IPS DF 6.9 (cell line): ENCODE results near the gene SGTA.
"Not testable (repeated sequence)": the region's sequence is repeated elsewhere in the genome, so short reads cannot be mapped to it uniquely, and the experiment has no call there.

Experiments
- DNase-seq: peaks from one replicate; pipeline ENCODE4 v3.0.0-alpha.2; 2013; ENCODE audit warnings: low read depth, low spot score
- H3K27ac ChIP-seq: one replicate; pipeline ENCODE4 v1.5.1; 2013; ENCODE audit warnings: low read length, control low read depth
- H3K27me3 ChIP-seq: 2 replicates; pipeline ENCODE4 v1.6.1; 2013; ENCODE audit warnings: mild to moderate bottlenecking, low read length; ENCODE audit not compliant: control insufficient read depth, insufficient read depth
- H3K36me3 ChIP-seq: 2 replicates; pipeline ENCODE4 v1.6.1; 2013; ENCODE audit warnings: low read length; ENCODE audit not compliant: control insufficient read depth, insufficient read depth
- H3K4me1 ChIP-seq: 2 replicates; pipeline ENCODE4 v1.6.1; 2013; ENCODE audit warnings: low read length; ENCODE audit not compliant: control insufficient read depth, insufficient read depth
- H3K4me3 ChIP-seq: 2 replicates; pipeline ENCODE4 v1.5.1; 2013; ENCODE audit warnings: mild to moderate bottlenecking, low read length
- H3K9me3 ChIP-seq: 2 replicates; pipeline ENCODE4 v1.6.1; 2013; ENCODE audit warnings: low read length, inconsistent platforms; ENCODE audit not compliant: control insufficient read depth, insufficient read depth
- WGBS: extraction: QIAGEN DNeasy Blood & Tissue Kit; methylation state at CpG from one replicate; pipeline ENCODE4 v1.1.7; 2013; ENCODE audit warnings: mixed read lengths, missing lambda C conversion rate; ENCODE audit not compliant: insufficient read length, insufficient coverage; 5-methylcytosine and 5-hydroxymethylcytosine counted together

The SGTA gene, protein sequence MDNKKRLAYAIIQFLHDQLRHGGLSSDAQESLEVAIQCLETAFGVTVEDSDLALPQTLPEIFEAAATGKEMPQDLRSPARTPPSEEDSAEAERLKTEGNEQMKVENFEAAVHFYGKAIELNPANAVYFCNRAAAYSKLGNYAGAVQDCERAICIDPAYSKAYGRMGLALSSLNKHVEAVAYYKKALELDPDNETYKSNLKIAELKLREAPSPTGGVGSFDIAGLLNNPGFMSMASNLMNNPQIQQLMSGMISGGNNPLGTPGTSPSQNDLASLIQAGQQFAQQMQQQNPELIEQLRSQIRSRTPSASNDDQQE

DNA sequence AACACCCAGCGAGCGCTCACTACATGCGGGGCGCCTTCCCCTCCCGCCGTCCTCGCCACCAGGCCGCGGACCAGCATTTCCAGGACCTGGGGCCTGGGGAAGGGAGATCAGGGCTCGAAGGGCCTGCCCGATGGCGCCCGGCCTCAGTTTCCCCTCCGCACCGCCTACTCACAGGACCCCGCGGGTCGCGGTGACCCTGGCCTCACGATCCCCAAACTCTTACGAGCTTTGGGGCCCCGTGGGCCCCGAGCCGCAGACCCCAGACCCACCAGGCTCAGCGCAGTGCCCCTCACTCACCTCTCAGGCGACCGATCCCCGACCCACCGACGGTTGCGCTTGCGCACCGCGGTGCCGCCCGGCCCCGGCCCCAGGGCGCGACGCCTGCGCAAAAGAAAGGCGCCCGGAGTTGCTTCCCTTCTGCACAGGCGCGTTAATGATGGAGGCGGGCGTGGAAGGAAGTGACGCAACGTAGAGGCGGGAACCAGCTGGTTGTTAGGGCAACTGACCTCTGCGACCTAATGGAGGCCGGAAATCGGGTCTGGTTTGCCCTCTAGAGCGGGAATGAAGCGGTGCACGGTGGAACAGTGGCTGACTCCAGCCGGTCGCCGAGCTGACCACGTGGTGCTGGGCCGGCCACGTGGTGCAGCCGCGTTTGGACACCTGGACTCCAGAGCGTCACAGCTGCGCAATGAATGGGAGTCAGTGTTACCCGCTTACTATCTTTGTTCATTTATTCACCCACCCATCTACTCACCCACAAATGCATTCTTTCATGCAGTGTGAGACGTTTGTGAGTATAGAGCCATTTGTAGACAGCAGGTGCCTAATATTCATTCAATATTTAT, at the start of gene SGTA:
Gene SGTA (minus strand): TSS at position 338 of the 845 bp plus-strand sequence. CDS start 14,205 bp downstream, outside the sequence.
- no peaks in the 10 kb centered on the region for H3K27me3 ChIP-seq
- DNase-seq: peak; percentile 97
- no CpG with 5 or more reads among the region's 68 CpGs for WGBS
- no peaks in the 10 kb centered on the region for H3K4me1 ChIP-seq
- H3K9me3 ChIP-seq: no peaks in the 10 kb centered on the region
- no peak within 1 kb of the TSS for H3K27ac ChIP-seq
- H3K36me3 ChIP-seq: 0 out of 2 replicates have a peak, but pooled peaks cover 4% of the 10 kb centered on the region
- H3K4me3 ChIP-seq: peak within 1 kb of the TSS; percentile 97

DNA sequence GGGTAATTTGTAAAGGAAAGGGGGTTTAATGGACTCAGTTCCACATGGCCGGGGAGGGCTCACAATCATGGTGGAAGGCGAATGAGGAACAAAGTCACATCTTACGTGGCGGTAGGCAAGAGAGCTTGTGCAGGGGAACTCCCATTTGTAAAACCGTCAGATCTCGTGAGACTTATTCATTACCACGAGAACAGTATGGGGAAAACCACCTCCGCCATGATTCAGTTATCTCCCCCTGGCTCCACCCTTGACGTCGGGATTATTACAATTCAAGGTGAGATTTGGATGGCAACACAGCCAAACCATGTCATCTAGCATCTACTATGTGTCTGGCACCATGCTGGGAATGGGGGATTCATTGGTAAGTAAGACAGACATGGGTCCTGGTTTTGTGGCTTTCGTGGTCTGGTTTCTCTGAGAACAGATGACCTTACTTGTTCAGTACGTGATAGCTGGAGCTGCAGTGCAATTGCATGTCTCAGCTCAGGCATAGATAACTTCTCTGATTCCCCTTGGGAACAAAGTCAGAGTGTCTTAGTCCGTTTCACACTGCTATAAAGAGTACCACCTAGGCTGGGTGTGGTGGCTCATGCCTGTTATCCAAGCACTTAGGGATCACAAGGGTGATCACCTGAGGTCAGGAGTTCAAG, 44.9 kb upstream of the SGTA start:
- no peak for DNase-seq
- Histone ChIP-seq H3K4me3 (no peak overlapping the region), H3K27me3 (no peaks in the 10 kb centered on the region), H3K27ac (no peak overlapping the region), H3K9me3 (peaks cover 4% of the 10 kb centered on the region), H3K4me1 (no peaks in the 10 kb centered on the region), H3K36me3 (no peaks in the 10 kb centered on the region; the same call in 1 of the 2 replicates)
- no CpG with 5 or more reads among the region's 13 CpGs for WGBS

DNA sequence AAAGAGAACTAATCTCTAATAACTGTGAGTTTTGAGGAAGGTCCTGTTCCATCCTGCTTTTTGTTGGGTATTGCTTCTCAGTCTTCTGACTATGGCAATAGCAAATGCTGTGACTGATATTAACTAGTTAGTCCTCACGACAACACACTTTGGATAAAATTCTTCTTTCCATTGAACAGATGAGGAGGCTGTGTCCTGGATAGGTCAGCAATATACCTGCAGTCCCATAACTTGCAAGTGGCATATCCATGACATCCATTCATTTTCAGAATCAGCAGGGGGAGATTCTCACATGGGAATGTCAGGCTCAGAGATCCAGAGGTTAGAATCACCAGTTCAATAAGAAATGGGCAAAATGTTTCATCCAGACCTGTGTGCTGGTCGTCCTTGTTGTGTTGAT, 43.9 kb upstream of the SGTA start:
- no peak for DNase-seq
- no CpG with 5 or more reads among the region's 2 CpGs for WGBS
- Histone ChIP-seq H3K4me1 (no peaks in the 10 kb centered on the region), H3K27me3 (no peaks in the 10 kb centered on the region), H3K27ac (no peak overlapping the region), H3K4me3 (no peak overlapping the region), H3K9me3 (no peaks in the 10 kb centered on the region), H3K36me3 (no peaks in the 10 kb centered on the region; the same call in 1 of the 2 replicates)

DNA sequence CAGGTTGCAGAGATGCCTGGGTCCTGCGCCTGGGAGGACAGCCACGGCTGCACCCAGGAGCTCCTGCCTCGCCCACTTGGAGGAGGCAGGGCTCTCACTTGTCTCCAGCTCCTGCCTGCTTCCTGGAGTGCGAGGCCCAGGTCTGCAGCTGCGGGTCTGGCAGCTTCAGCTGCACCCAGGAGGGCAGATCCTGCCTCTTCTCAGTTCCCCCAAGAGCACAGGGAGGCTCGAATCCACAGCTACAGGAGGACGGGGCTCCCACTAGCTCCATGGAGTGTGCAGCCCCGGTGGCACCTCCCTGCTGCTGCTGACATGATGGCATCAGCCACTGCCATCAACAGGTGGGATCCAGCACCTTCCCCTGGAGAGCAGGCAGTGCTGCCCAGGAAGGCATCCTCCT, 41.1 kb upstream of the SGTA start:
- WGBS: no CpG with 5 or more reads among the region's 8 CpGs
- Histone ChIP-seq H3K4me1 (no peaks in the 10 kb centered on the region), H3K27me3 (no peaks in the 10 kb centered on the region), H3K27ac (no peak overlapping the region), H3K9me3 (no peaks in the 10 kb centered on the region), H3K4me3 (no peak overlapping the region), H3K36me3 (no peaks in the 10 kb centered on the region; the same call in 1 of the 2 replicates)
- DNase-seq: no peak

DNA sequence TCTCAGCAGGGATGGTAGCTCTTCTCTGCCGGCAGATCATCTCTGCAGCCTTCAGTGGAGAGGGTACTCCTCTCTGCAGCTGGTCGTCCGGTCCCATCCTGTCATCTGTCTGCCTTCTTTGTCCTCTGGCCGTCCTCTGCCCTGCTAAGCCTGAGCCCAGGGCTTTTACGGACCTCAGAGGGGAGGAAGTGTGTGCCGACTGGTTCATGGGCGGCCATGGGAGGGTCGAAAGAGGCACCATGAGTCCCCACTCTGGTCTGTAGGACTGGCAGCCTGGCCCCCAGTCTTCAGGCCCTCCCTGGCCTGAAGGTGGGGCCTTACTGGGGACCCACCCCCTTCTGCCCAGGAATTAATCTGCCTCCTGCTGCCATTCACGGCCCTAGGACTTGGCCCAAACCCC, 40.6 kb upstream of the SGTA start:
- WGBS: no CpG with 5 or more reads among the region's 9 CpGs

DNA sequence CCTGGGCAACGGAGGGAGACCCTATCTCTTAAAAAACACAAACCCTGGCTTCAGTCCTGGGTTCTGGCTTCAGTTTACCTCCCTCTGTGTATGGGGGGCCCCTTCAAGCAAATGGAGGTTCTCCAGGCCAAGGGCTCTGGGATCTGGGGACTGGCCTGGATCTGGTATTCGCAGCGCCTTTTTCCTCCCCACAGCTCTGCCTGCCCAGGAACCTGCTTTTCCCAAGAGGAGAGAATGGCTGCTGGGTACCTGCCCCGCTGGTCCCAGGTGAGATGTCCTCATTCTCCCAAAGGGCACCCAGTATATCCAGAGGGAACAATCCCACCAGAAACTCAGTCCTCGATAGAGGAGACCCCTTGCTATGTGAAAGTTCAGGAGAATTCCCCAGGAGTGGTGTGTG, 39.8 kb upstream of the SGTA start:
- Histone ChIP-seq H3K4me1 (no peaks in the 10 kb centered on the region), H3K9me3 (no peaks in the 10 kb centered on the region), H3K27ac (no peak overlapping the region), H3K4me3 (no peak overlapping the region), H3K27me3 (no peaks in the 10 kb centered on the region), H3K36me3 (no peaks in the 10 kb centered on the region; the same call in 1 of the 2 replicates)
- no CpG with 5 or more reads among the region's 5 CpGs for WGBS
- DNase-seq: no peak

More for the DNA sequence above, 40.6 kb upstream of the SGTA start:
- H3K4me1 ChIP-seq: no peaks in the 10 kb centered on the region
- DNase-seq: no peak
- H3K4me3 ChIP-seq: no peak overlapping the region
- no peaks in the 10 kb centered on the region for H3K27me3 ChIP-seq
- H3K36me3 ChIP-seq: no peaks in the 10 kb centered on the region; the same call in 1 of the 2 replicates
- no peak overlapping the region for H3K27ac ChIP-seq
- no peaks in the 10 kb centered on the region for H3K9me3 ChIP-seq

DNA sequence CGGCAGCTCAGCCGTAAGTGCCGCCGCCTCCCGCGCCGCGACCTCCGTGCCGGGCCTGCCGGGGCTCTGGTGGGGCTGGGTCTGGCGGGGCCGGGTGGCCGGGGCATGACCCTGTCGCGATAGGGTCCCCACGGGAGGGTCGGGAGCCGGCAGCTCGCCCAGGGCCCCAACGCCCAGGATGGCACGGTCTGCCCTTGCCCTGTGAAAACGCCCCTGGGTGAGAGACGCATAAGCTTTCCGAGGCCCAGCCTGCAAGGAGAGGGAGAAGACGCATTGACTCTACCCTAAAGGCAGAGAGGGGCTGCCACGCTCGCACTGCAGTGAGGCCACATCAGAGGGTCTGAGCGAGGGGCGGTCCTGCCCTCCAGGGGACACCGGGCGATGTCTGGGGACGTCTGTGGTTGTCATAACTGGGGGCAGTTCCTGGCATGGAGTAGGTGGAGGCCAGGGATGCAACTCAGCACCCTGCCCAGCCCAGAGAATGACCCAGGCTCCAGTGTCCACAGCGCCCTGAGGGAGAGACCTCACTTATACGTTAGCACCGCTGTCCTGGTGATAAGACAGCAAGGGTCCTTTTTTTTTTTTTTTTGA, 37.1 kb upstream of the SGTA start:
- no peak overlapping the region for H3K27ac ChIP-seq

DNA sequence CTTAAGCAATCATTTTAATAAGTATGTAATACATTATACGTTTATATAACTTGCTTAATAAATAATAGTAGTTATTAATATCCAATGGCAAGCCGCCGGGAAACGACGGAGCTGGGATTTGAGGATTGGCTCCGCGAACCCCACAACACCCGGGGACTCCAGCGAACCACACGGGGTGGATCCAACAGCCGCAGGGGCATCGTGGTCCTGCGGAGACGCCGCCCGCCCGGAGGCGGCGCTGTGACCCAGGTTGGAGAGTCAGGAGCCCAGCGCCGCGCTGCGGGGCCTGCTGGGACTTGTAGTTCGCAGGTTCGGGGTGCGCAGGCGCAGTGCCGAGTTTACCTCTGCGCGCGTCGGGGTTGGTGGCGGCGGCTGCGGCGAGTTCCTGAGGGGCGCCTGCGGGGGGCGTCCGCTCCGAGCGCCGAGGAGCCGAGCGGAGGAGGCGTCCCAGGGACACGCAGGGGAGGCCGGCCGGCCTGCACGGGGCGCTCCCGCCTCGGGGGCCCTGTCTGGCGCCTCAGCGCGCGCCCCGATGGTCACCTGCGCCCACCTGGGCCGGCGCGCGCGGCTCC, 36.6 kb upstream of the SGTA start, which contains the start of gene ZNF554:
Gene ZNF554 (plus strand): TSS at position 329 of the 572 bp plus-strand sequence. CDS start 204 bp downstream, at position 533.
- Histone ChIP-seq H3K27ac (no peak within 1 kb of the TSS), H3K36me3 (peaks cover 3% of the 10 kb centered on the region; the same call in 1 of the 2 replicates), H3K9me3 (no peaks in the 10 kb centered on the region), H3K4me1 (no peaks in the 10 kb centered on the region), H3K27me3 (no peaks in the 10 kb centered on the region), H3K4me3 (peak within 1 kb of the TSS; percentile 89)
- no CpG with 5 or more reads among the region's 64 CpGs for WGBS
- DNase-seq: peak; percentile 94

More for the DNA sequence above, 37.1 kb upstream of the SGTA start:
- WGBS: no CpG with 5 or more reads among the region's 36 CpGs
- Histone ChIP-seq H3K36me3 (peaks cover under 1% of the 10 kb centered on the region; the same call in 1 of the 2 replicates), H3K27me3 (no peaks in the 10 kb centered on the region), H3K4me1 (no peaks in the 10 kb centered on the region), H3K9me3 (no peaks in the 10 kb centered on the region), H3K4me3 (peak overlapping the region; percentile 89)
- no peak for DNase-seq

DNA sequence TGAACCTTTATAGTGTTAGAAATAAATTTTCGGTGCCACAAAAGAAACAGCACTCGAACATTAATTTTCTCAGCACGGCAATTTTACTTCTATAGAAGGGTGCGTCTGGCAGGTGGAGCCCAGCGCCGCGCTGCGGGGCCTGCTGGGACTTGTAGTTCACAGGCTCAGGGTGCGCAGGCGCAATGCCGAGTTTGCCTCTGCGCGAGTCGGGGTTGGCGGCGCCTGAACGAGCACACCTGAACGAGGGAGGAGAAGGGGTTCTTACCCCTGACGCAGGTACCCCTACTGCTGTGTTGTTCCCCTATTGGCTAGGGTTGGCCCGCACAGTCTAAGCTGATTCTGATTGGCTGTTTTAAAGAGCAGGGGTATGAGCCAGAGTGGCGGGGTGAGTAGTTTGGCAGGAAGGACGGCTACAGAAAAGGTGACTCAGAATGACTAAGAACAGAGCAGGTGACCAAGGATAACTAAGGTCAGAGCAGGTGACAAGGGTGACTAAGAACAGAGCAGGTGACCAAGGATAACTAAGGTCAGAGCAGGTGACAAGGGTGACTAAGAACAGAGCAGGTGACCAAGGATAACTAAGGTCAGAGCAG, 34.3 kb upstream of the SGTA start:
- no CpG with 5 or more reads among the region's 22 CpGs for WGBS

More for the DNA sequence above, 34.3 kb upstream of the SGTA start:
- not testable (repeated sequence) for H3K4me1 ChIP-seq, DNase-seq, H3K27ac ChIP-seq, H3K4me3 ChIP-seq, H3K9me3 ChIP-seq, H3K27me3 ChIP-seq
- peaks cover 17% of the 10 kb centered on the region for H3K36me3 ChIP-seq
